NCI-H345 treated with DMSO at 0.1 percent for 48 hours (cell line): ENCODE measurements around the gene TRPM8.

Source experiments
- DNase-seq: peaks from one replicate; lab custom pipeline; 2025; ENCODE audit not compliant: unreplicated experiment; lab: John Stamatoyannopoulos, UW

TRPM8 gene

GRCh38 chr2:233996461-233996860 is 79.3 kb downstream of the TRPM8 start:
- no peak for DNase-seq

GRCh38 chr2:233997707-233998106 is 80.5 kb downstream of the TRPM8 start:
- DNase-seq, result no peak

- no peak for DNase-seq
Observed at GRCh38 chr2:233999182-233999581, 82.0 kb downstream of the TRPM8 start.

GRCh38 chr2:234001380-234002160 is 84.4 kb downstream of the TRPM8 start:
- no peak for DNase-seq

- no peak for DNase-seq
Observed at GRCh38 chr2:234002281-234002680, 85.1 kb downstream of the TRPM8 start.

- no peak for DNase-seq
Observed at GRCh38 chr2:234003972-234004617, 86.9 kb downstream of the TRPM8 start.

- DNase-seq, result no peak
Observed at GRCh38 chr2:234005126-234005525, 88.0 kb downstream of the TRPM8 start.

- no peak for DNase-seq
Observed at GRCh38 chr2:234006501-234006900, 89.3 kb downstream of the TRPM8 start.

- DNase-seq, result no peak
Observed at GRCh38 chr2:234014427-234014826, 97.3 kb downstream of the TRPM8 start.

GRCh38 chr2:234015861-234016260 is 98.7 kb downstream of the TRPM8 start:
- DNase-seq, result no peak

- DNase-seq, result no peak
Observed at GRCh38 chr2:234019896-234020295, 102.7 kb downstream of the TRPM8 start.

GRCh38 chr2:234020332-234020731 is 103.2 kb downstream of the TRPM8 start:
- no peak for DNase-seq

GRCh38 chr2:234022424-234022823 is 105.3 kb downstream of the TRPM8 start:
- DNase-seq, result no peak

- DNase-seq, result no peak
Observed at GRCh38 chr2:234024304-234024703, 107.1 kb downstream of the TRPM8 start.

- no peak for DNase-seq
Observed at GRCh38 chr2:234025466-234025865, 108.3 kb downstream of the TRPM8 start.

GRCh38 chr2:234025891-234026401 is 108.8 kb downstream of the TRPM8 start:
- no peak for DNase-seq

- DNase-seq, result no peak
Observed at GRCh38 chr2:234026693-234027254, 109.6 kb downstream of the TRPM8 start.

GRCh38 chr2:234027641-234028040 is 110.5 kb downstream of the TRPM8 start:
- no peak for DNase-seq

- no peak for DNase-seq
Observed at GRCh38 chr2:234029150-234029733, 112.1 kb downstream of the TRPM8 start.

GRCh38 chr2:234031207-234031606 is 114.0 kb downstream of the TRPM8 start:
- DNase-seq, result no peak

GRCh38 chr2:234032279-234032856 is 115.2 kb downstream of the TRPM8 start:
- no peak for DNase-seq
